ENCODE results near the gene CEACAM18.

- TF ChIP-seq CTCF (IDR thresholded peaks at IDR 0.05; ENCODE audit: poor library complexity) (no peak), EZH2phosphoT487 (IDR thresholded peaks at IDR 0.05; ENCODE audit: low read depth, severe bottlenecking, unreplicated experiment) (no peak)
These were observed 43.0 kb downstream of the CEACAM18 start for GRCh38 chr19:51521357-51521756.

All from hepatocyte (in vitro differentiated cells).